Neural progenitor cell (in vitro differentiated cells): ENCODE measurements around the gene KLHL21. TPM values are rescaled to one million over a fixed set of nuclear protein-coding genes. Genes with fewer than 3 reads are reported as not detected.
A peak's percentile ranks its signal among the peaks of the same experiment; 100 is the strongest.

Experiments used
- DNase-seq: peaks from one replicate; pipeline ENCODE4 v3.0.0-alpha.2; 2016; ENCODE audit warnings: low spot score
- H2AFZ ChIP-seq: fragments of 200-600 bp; sonication (generic); replicated peaks from 2 replicates; pipeline ENCODE4 v1.6.1; 2016; ENCODE audit warnings: antibody characterized with exemption
- H3F3A ChIP-seq: fragments of 200-600 bp; sonication (generic); 2 replicates; pipeline ENCODE4 v1.6.1; 2016; ENCODE audit warnings: antibody characterized with exemption, low read depth
- H3K27ac ChIP-seq: fragments of 200-600 bp; sonication (generic); 2 replicates; pipeline ENCODE4 v1.5.1; 2016; ENCODE audit warnings: mild to moderate bottlenecking
- H3K27me3 ChIP-seq: fragments of 200-600 bp; sonication (generic); 2 replicates; pipeline ENCODE4 v1.6.1; 2016; ENCODE audit warnings: mild to moderate bottlenecking, moderate library complexity
- H3K36me3 ChIP-seq: fragments of 200-600 bp; sonication (generic); 2 replicates; pipeline ENCODE4 v1.5.1; 2016
- H3K4me1 ChIP-seq: fragments of 200-600 bp; sonication (generic); 2 replicates; pipeline ENCODE4 v1.6.1; 2016; ENCODE audit warnings: mixed run types
- H3K4me2 ChIP-seq: fragments of 200-600 bp; sonication (generic); 2 replicates; pipeline ENCODE4 v1.6.1; 2016
- H3K4me3 ChIP-seq: fragments of 200-600 bp; sonication (generic); 2 replicates; pipeline ENCODE4 v1.5.1; 2016
- H3K79me2 ChIP-seq: fragments of 200-600 bp; sonication (generic); 2 replicates; pipeline ENCODE4 v1.6.1; 2016; ENCODE audit warnings: low read depth
- H3K9ac ChIP-seq: fragments of 200-600 bp; sonication (generic); 2 replicates; pipeline ENCODE4 v1.6.1; 2016
- H3K9me3 ChIP-seq: fragments of 200-600 bp; sonication (generic); 2 replicates; pipeline ENCODE4 v1.5.1; 2016; ENCODE audit warnings: low read depth
- H4K20me1 ChIP-seq: fragments of 200-600 bp; sonication (generic); 2 replicates; pipeline ENCODE4 v1.6.1; 2016; ENCODE audit warnings: low read depth
- H3K27ac Mint-ChIP-seq: 3 replicates; pipeline ENCODE4 v1.8.0; 2021; ENCODE audit warnings: mixed read lengths
- H3K27me3 Mint-ChIP-seq: 2 replicates; pipeline ENCODE4 v1.8.0; 2022; ENCODE audit warnings: low read depth, mild to moderate bottlenecking, inconsistent platforms, moderate library complexity, mixed read lengths; ENCODE audit not compliant: insufficient read depth
- H3K36me3 Mint-ChIP-seq: 3 replicates; pipeline ENCODE4 v1.8.0; 2021; ENCODE audit warnings: mixed read lengths
- H3K4me1 Mint-ChIP-seq: 3 replicates; pipeline ENCODE4 v1.8.0; 2021; ENCODE audit warnings: mixed read lengths
- H3K4me3 Mint-ChIP-seq: 3 replicates; pipeline ENCODE4 v1.8.0; 2021; ENCODE audit warnings: mild to moderate bottlenecking, moderate library complexity, mixed read lengths
- H3K9me3 Mint-ChIP-seq: 3 replicates; pipeline ENCODE4 v1.8.0; 2020; ENCODE audit warnings: mixed read lengths
- EZH2 ChIP-seq: fragments of 200-600 bp; sonication (generic); IDR thresholded peaks from 2 replicates; pipeline ENCODE4 v1.6.1; 2017; ENCODE audit warnings: antibody characterized with exemption, mild to moderate bottlenecking, moderate library complexity
- EZH2phosphoT487 ChIP-seq: fragments of 200-600 bp; sonication (generic); IDR thresholded peaks from 2 replicates; pipeline ENCODE4 v1.6.1; 2017; ENCODE audit warnings: antibody characterized with exemption
- total RNA-seq: library from RNA; depleted of rRNA; stranded (reverse); fragments of >200 nt; gene quantifications from 2 replicates; pipeline ENCODE4 v1.2.3, GENCODE V29; 2015; ENCODE audit warnings: low replicate concordance
- TF ChIP-seq, protein P1 (sequence below): fragments of 200-600 bp; sonication (generic); IDR thresholded peaks from 2 replicates; pipeline ENCODE4 v1.5.1; 2017; ENCODE audit warnings: antibody characterized with exemption, mild to moderate bottlenecking

The KLHL21 gene
- total RNA-seq, 1 donor from 2014 or later = 4.8 TPM

DNA sequence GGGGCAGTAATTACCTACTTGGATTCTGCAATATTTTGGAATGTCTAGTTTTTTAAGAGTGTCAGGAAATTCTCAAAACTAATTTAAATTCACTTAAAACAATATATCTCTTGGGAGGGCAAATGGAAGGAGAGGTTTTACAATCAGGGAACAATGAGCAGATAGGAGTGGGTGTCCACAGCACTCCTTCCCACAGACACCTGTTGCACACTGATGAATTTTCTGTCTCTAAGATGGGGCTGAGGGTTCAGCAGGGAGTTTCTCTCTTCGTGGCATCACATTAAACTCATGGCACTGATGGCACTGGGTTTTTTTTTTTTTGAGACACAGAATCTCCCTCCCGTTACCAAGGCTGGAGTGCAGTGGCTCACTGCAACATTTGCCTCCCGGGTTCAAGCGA, 16.4 kb upstream of the KLHL21 start:
- Histone ChIP-seq H3K27ac (no peak overlapping the region), H3K4me2 (no peak overlapping the region), H3K9me3 (no peaks in the 10 kb centered on the region), H3K9ac (no peak overlapping the region), H3K27me3 (no peaks in the 10 kb centered on the region), H3K4me3 (no peak overlapping the region), H3F3A (peaks cover 30% of the 10 kb centered on the region), H3K79me2 (peaks cover 93% of the 10 kb centered on the region), H4K20me1 (peaks cover 88% of the 10 kb centered on the region), H2AFZ (no peak overlapping the region), H3K36me3 (no peaks in the 10 kb centered on the region), H3K4me1 (peaks cover 8% of the 10 kb centered on the region)
- H3K36me3 Mint-ChIP-seq = peaks cover 26% of the 10 kb centered on the region
- TF ChIP-seq, protein P1, sequence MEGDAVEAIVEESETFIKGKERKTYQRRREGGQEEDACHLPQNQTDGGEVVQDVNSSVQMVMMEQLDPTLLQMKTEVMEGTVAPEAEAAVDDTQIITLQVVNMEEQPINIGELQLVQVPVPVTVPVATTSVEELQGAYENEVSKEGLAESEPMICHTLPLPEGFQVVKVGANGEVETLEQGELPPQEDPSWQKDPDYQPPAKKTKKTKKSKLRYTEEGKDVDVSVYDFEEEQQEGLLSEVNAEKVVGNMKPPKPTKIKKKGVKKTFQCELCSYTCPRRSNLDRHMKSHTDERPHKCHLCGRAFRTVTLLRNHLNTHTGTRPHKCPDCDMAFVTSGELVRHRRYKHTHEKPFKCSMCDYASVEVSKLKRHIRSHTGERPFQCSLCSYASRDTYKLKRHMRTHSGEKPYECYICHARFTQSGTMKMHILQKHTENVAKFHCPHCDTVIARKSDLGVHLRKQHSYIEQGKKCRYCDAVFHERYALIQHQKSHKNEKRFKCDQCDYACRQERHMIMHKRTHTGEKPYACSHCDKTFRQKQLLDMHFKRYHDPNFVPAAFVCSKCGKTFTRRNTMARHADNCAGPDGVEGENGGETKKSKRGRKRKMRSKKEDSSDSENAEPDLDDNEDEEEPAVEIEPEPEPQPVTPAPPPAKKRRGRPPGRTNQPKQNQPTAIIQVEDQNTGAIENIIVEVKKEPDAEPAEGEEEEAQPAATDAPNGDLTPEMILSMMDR = no peak
- no peak for TF ChIP-seq EZH2phosphoT487
- no peak for TF ChIP-seq EZH2
- H3K4me3 Mint-ChIP-seq = no peak overlapping the region
- no peak for DNase-seq
- H3K9me3 Mint-ChIP-seq = no peaks in the 10 kb centered on the region
- H3K27ac Mint-ChIP-seq = no peak overlapping the region
- H3K4me1 Mint-ChIP-seq = peaks cover 12% of the 10 kb centered on the region
- no peaks in the 10 kb centered on the region for H3K27me3 Mint-ChIP-seq

DNA sequence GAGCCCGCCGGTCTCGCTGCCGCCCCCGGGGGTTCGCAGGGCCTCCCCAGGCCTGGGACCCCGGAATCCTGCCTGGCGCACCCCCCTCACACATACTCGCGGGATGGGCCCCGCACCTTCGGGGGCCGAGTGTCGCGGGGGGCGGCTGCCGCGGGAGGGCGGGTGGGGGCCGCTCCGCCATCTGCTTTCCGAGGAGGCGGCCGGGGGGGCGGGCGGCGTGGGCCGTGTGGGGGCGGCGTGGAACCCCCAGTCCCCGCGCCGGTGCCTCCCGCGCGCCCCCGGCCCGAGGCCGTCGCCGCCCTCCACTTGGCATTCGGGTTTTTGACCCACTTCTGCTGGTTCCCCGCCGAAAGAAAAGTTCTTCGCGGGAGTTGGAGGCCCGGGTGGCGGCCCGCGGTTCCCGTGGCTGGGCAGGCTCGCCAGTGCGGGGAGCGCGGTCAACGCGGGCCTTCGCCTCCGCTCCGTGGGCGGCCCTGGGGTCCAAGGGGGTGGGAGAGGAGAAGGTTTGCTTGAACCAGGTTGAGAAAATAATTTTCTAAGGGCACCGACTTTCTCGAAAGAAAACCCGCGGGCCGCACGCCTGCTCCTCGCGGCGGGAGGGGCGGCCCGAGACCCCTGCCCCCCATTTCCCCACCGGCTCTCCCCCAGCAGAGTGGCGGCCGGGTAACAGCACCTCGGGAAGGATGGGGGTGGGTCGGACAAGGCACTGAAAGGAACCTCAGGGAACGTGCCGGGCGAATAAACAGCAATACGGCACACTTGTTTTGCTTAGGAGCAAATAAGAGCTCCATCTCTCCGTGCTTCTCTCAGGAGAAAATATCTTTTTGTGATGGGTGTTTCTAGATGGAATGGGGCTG, 12.5 kb upstream of the KLHL21 start:
- Histone ChIP-seq H3K4me3 (peak overlapping the region; percentile 99), H3K27ac (no peak overlapping the region), H3K4me1 (peaks cover 8% of the 10 kb centered on the region), H3K9me3 (no peaks in the 10 kb centered on the region), H3F3A (peaks cover 20% of the 10 kb centered on the region), H3K36me3 (no peaks in the 10 kb centered on the region), H3K79me2 (peaks cover 66% of the 10 kb centered on the region), H2AFZ (no peak overlapping the region), H3K9ac (peak overlapping the region; percentile 65), H4K20me1 (peaks cover 60% of the 10 kb centered on the region), H3K4me2 (peak overlapping the region; percentile 94), H3K27me3 (peaks cover 11% of the 10 kb centered on the region)
- TF ChIP-seq EZH2phosphoT487 (no peak), EZH2 (no peak)
- TF ChIP-seq, protein P1 = no peak
- Mint-ChIP-seq H3K36me3 (peaks cover 19% of the 10 kb centered on the region), H3K4me1 (peaks cover 17% of the 10 kb centered on the region), H3K4me3 (peak overlapping the region; percentile 91), H3K27ac (peak overlapping the region; percentile 91), H3K27me3 (peaks cover 8% of the 10 kb centered on the region), H3K9me3 (no peaks in the 10 kb centered on the region)
- peak; percentile 41 for DNase-seq

DNA sequence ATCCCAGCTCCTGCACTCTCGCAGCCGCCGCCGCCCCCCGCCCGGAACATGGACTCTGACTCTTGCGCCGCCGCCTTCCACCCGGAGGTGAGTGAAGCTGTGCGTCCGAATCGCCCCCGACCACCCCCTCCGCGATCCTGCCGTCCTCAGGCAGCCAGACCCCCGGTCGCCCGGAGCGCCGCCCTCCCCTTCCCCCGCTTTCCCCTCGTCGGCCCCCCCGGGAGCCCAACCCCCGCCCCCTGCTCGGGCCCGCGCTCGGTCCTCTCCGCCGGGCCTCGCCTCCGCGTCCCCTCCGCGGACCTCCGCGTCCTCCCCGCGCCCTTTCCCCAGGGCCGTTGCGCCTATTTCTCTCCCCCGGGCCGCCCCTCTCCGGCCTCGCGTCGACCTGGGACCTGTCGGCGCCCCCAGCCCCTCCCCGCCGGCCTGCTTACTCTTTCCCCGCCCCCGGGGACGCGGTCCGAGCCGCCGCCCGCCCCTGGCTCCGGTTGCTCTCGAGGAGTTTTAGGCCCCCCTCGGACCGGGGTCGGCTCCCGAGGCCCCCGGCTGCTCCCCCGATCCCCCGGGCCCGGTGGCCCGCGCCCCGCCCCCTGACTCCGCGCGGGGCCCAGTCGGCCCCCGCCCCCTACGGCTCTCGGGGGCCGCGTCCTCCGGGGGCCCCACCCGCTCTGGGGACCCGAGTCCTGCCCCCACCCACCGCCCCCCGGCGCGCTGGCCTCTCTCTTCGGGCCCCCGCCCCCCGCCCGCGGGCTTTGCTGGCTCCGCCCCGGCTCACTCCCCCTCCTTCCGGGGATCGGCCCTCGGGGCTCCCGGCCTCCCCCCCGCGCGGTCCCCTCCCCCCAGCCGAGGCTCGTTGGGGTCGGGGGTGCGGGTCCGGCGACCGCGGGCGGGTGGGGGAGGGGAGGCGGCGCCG, 11.6 kb upstream of the KLHL21 start:
- Mint-ChIP-seq H3K27ac (no peak overlapping the region), H3K36me3 (peaks cover 17% of the 10 kb centered on the region), H3K9me3 (no peaks in the 10 kb centered on the region), H3K27me3 (peaks cover 8% of the 10 kb centered on the region), H3K4me3 (peak overlapping the region; percentile 90), H3K4me1 (peaks cover 25% of the 10 kb centered on the region)
- H3K36me3 ChIP-seq = no peaks in the 10 kb centered on the region
- peak overlapping the region; percentile 64 for H3K27ac ChIP-seq
- peaks cover 11% of the 10 kb centered on the region for H3K27me3 ChIP-seq
- peak; percentile 78 for DNase-seq
- H3K79me2 ChIP-seq = peaks cover 57% of the 10 kb centered on the region
- no peaks in the 10 kb centered on the region for H3K9me3 ChIP-seq
- H3K9ac ChIP-seq = peak overlapping the region; percentile 65
- H3K4me1 ChIP-seq = peaks cover 8% of the 10 kb centered on the region
- no peak overlapping the region for H2AFZ ChIP-seq
- H3F3A ChIP-seq = peaks cover 25% of the 10 kb centered on the region
- H3K4me3 ChIP-seq = peak overlapping the region; percentile 99
- TF ChIP-seq, protein P1 = no peak
- TF ChIP-seq EZH2 (no peak), EZH2phosphoT487 (no peak)
- peak overlapping the region; percentile 94 for H3K4me2 ChIP-seq
- peaks cover 52% of the 10 kb centered on the region for H4K20me1 ChIP-seq
